ENCODE data around the gene PCDHA4. TPM values are rescaled to one million over a fixed set of nuclear protein-coding genes. Genes with fewer than 3 reads are reported as not detected.
A peak's percentile ranks its signal among the peaks of the same experiment; 100 is the strongest.
"Not testable (repeated sequence)": the region's sequence is repeated elsewhere in the genome, so short reads cannot be mapped to it uniquely, and the experiment has no call there.

PCDHA4 gene
- total RNA-seq, 1 donor: 0.72 TPM

DNA sequence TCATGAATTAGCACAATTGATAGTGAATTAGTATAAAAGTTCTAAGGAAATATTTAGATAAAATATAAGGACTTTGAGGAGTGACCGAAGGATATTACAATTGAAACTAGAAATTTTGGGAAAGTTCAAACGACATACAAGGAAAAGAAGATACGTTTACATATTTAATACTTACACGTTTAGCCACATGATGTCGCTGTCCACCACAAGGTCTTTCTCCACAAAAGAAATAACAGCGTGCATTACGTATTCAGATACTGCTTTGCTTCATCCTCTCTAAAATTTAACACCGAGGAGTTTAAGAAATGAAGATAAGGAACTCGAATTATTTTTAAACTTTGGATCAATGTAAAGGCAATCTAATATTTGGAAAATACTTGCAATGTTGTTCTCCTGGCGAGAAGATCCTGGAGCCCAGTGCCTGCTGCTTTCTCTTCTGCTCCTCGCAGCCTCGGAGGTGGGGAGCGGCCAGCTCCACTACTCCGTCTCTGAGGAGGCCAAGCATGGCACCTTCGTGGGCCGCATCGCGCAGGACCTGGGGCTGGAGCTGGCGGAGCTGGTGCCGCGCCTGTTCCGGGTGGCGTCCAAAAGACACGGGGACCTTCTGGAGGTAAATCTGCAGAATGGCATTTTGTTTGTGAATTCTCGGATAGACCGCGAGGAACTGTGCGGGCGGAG lies 5.9 kb upstream of the PCDHA4 start, which contains the start of gene PCDHA3:
TSS of gene PCDHA3 (plus strand) at position 242 of the 678 bp plus-strand sequence.
- peak within 1 kb of the TSS; percentile 62 for H3K4me3 ChIP-seq (ENCODE audit: insufficient read depth, low read length)
- H3K79me2 ChIP-seq (ENCODE audit: insufficient read depth, low read length): no peaks in the 10 kb centered on the region
- H3K4me1 ChIP-seq (ENCODE audit: insufficient read depth, low read length): no peaks in the 10 kb centered on the region
- no peaks in the 10 kb centered on the region for H3K27me3 ChIP-seq (ENCODE audit: insufficient read depth, low read length)
- peak within 1 kb of the TSS; percentile 59 for H2AFZ ChIP-seq (ENCODE audit: low read length)
- no peaks in the 10 kb centered on the region for H3K36me3 ChIP-seq (ENCODE audit: insufficient read depth, low read length)
- H3K27ac ChIP-seq (ENCODE audit: low read depth, low read length): no peak within 1 kb of the TSS
- no peaks in the 10 kb centered on the region for H3K9me3 ChIP-seq (ENCODE audit: low read depth, low read length)
- DNase-seq (ENCODE audit: insufficient read length, low spot score, missing footprints): peak; percentile 73
- no peaks in the 10 kb centered on the region for H4K20me1 ChIP-seq (ENCODE audit: insufficient read depth, low read length)
- TF ChIP-seq, protein P1, sequence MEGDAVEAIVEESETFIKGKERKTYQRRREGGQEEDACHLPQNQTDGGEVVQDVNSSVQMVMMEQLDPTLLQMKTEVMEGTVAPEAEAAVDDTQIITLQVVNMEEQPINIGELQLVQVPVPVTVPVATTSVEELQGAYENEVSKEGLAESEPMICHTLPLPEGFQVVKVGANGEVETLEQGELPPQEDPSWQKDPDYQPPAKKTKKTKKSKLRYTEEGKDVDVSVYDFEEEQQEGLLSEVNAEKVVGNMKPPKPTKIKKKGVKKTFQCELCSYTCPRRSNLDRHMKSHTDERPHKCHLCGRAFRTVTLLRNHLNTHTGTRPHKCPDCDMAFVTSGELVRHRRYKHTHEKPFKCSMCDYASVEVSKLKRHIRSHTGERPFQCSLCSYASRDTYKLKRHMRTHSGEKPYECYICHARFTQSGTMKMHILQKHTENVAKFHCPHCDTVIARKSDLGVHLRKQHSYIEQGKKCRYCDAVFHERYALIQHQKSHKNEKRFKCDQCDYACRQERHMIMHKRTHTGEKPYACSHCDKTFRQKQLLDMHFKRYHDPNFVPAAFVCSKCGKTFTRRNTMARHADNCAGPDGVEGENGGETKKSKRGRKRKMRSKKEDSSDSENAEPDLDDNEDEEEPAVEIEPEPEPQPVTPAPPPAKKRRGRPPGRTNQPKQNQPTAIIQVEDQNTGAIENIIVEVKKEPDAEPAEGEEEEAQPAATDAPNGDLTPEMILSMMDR (IDR thresholded peaks at IDR 0.05; ENCODE audit: extremely low read depth, low read depth, low read length): peak; percentile 43
- H3K4me2 ChIP-seq (ENCODE audit: insufficient read depth, low read length): peak within 1 kb of the TSS; percentile 71

DNA sequence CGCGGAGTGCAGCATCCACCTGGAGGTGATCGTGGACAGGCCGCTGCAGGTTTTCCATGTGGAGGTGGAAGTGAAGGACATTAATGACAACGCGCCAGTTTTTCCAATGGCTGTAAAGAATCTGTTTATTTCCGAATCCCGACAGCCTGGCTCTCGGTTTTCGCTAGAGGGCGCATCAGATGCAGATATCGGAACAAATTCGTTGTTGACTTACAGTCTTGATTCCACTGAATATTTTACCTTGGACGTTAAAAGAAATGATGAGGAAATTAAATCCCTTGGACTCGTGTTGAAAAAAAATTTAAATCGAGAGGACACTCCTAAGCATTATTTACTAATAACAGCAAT lies 5.4 kb upstream of the PCDHA4 start:
- Histone ChIP-seq H3K79me2 (ENCODE audit: insufficient read depth, low read length) (no peaks in the 10 kb centered on the region), H3K4me1 (ENCODE audit: insufficient read depth, low read length) (no peaks in the 10 kb centered on the region), H3K4me2 (ENCODE audit: insufficient read depth, low read length) (peak overlapping the region; percentile 71), H3K36me3 (ENCODE audit: insufficient read depth, low read length) (no peaks in the 10 kb centered on the region), H3K9me3 (ENCODE audit: low read depth, low read length) (no peaks in the 10 kb centered on the region), H4K20me1 (ENCODE audit: insufficient read depth, low read length) (no peaks in the 10 kb centered on the region), H2AFZ (ENCODE audit: low read length) (peak overlapping the region; percentile 59), H3K27ac (ENCODE audit: low read depth, low read length) (no peak overlapping the region), H3K4me3 (ENCODE audit: insufficient read depth, low read length) (peak overlapping the region; percentile 62), H3K27me3 (ENCODE audit: insufficient read depth, low read length) (no peaks in the 10 kb centered on the region)
- TF ChIP-seq, protein P1 (IDR thresholded peaks at IDR 0.05; ENCODE audit: extremely low read depth, low read depth, low read length): peak; percentile 35
- DNase-seq (ENCODE audit: insufficient read length, low spot score, missing footprints): no peak

DNA sequence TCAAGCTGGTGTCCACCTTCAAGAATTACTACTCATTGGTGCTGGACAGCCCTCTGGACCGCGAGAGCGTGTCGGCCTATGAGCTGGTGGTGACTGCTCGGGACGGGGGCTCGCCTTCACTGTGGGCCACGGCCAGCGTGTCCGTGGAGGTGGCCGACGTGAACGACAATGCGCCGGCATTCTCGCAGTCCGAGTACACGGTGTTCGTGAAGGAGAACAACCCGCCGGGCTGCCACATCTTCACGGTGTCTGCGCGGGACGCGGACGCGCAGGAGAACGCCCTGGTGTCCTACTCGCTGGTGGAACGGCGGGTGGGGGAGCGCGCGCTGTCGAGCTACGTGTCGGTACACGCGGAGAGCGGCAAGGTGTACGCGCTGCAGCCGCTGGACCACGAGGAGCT lies 4.5 kb upstream of the PCDHA4 start:
- H3K4me2 ChIP-seq (ENCODE audit: insufficient read depth, low read length); H3K4me3 ChIP-seq (ENCODE audit: insufficient read depth, low read length); H3K27me3 ChIP-seq (ENCODE audit: insufficient read depth, low read length); H3K4me1 ChIP-seq (ENCODE audit: insufficient read depth, low read length); H3K79me2 ChIP-seq (ENCODE audit: insufficient read depth, low read length); H2AFZ ChIP-seq (ENCODE audit: low read length); H3K27ac ChIP-seq (ENCODE audit: low read depth, low read length); DNase-seq (ENCODE audit: insufficient read length, low spot score, missing footprints); H4K20me1 ChIP-seq (ENCODE audit: insufficient read depth, low read length); H3K36me3 ChIP-seq (ENCODE audit: insufficient read depth, low read length); H3K9me3 ChIP-seq (ENCODE audit: low read depth, low read length): not testable (repeated sequence)

DNA sequence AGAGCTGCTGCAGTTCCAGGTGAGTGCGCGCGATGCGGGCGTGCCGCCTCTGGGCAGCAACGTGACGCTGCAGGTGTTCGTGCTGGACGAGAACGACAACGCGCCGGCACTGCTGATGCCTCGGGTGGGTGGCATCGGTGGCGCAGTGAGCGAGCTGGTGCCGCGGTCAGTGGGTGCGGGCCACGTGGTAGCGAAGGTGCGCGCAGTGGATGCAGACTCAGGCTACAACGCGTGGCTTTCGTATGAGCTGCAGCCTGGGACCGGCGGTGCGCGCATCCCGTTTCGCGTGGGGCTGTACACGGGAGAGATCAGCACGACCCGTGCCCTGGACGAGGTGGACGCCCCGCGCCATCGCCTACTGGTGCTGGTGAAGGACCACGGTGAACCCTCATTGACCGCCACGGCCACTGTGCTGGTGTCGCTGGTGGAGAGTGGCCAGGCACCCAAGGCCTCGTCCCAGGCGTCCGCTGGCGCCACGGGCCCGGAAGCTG lies 4.0 kb upstream of the PCDHA4 start:
- no peak for DNase-seq (ENCODE audit: insufficient read length, low spot score, missing footprints)
- TF ChIP-seq, protein P1 (IDR thresholded peaks at IDR 0.05; ENCODE audit: extremely low read depth, low read depth, low read length): no peak

DNA sequence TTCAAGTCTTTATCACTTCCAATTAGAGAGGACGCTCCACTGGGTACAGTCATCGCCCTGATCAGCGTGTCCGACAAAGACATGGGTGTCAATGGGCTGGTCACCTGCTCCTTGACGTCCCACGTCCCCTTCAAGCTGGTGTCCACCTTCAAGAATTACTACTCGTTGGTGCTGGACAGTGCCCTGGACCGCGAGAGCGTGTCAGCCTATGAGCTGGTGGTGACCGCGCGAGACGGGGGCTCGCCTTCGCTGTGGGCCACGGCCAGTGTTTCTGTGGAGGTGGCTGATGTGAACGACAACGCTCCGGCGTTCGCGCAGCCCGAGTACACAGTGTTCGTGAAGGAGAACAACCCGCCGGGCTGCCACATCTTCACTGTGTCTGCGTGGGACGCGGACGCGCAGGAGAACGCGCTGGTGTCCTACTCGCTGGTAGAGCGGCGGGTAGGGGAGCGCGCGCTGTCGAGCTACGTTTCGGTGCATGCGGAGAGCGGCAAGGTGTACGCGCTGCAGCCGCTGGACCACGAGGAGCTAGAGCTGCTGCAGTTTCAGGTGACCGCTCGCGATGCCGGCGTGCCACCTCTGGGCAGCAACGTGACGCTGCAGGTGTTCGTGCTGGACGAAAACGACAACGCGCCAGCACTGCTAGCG lies 1.5 kb downstream of the PCDHA4 start:
- H3K27me3 ChIP-seq (ENCODE audit: insufficient read depth, low read length); H3K4me1 ChIP-seq (ENCODE audit: insufficient read depth, low read length); H3K27ac ChIP-seq (ENCODE audit: low read depth, low read length); H3K4me2 ChIP-seq (ENCODE audit: insufficient read depth, low read length); H3K79me2 ChIP-seq (ENCODE audit: insufficient read depth, low read length); H3K36me3 ChIP-seq (ENCODE audit: insufficient read depth, low read length); H4K20me1 ChIP-seq (ENCODE audit: insufficient read depth, low read length); DNase-seq (ENCODE audit: insufficient read length, low spot score, missing footprints); H3K9me3 ChIP-seq (ENCODE audit: low read depth, low read length); H3K4me3 ChIP-seq (ENCODE audit: insufficient read depth, low read length); H2AFZ ChIP-seq (ENCODE audit: low read length): not testable (repeated sequence)

More for the DNA sequence above, 4.0 kb upstream of the PCDHA4 start:
- no peaks in the 10 kb centered on the region for H3K36me3 ChIP-seq (ENCODE audit: insufficient read depth, low read length)
- H3K79me2 ChIP-seq (ENCODE audit: insufficient read depth, low read length): no peaks in the 10 kb centered on the region
- H3K27ac ChIP-seq (ENCODE audit: low read depth, low read length): no peak overlapping the region
- H4K20me1 ChIP-seq (ENCODE audit: insufficient read depth, low read length): no peaks in the 10 kb centered on the region
- no peak overlapping the region for H3K4me2 ChIP-seq (ENCODE audit: insufficient read depth, low read length)
- H3K27me3 ChIP-seq (ENCODE audit: insufficient read depth, low read length): no peaks in the 10 kb centered on the region
- H3K4me3 ChIP-seq (ENCODE audit: insufficient read depth, low read length): no peak overlapping the region
- no peaks in the 10 kb centered on the region for H3K9me3 ChIP-seq (ENCODE audit: low read depth, low read length)
- no peak overlapping the region for H2AFZ ChIP-seq (ENCODE audit: low read length)
- no peaks in the 10 kb centered on the region for H3K4me1 ChIP-seq (ENCODE audit: insufficient read depth, low read length)

Data from osteoblast (primary cell).